ENCODE measurements around the gene FBXW4.

DNA sequence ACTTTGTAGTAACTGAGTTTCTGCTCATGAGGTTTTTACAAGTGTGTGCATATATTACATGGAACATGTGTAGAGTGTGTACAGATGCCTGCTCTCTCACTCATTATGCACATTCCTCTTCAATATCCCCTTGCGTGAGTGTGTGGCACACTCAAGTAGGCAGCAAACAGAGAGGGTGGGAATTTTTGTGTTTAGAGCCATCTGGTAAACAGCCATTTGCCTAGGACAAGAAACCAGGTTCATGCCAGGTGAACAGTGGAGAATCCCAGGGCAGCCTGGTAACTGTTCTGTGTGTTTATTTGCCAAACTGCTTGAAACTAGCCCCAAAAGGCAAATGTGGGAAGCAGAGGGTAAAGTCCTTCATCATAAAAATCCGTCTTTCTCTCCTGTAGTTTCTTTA lies 19.9 kb downstream of the FBXW4 start:
- TF ChIP-seq EZH2 (IDR thresholded peaks at IDR 0.05) (no peak), POLR2AphosphoS5 (IDR thresholded peaks at IDR 0.05; ENCODE audit: borderline replicate concordance, low read depth, low read length) (no peak), FOXP2 (optimal IDR thresholded peaks at IDR 0.05; ENCODE audit: control extremely low read depth, extremely low read length, insufficient read depth) (no peak)
